COR-L47 (cell line): ENCODE data around the gene OGDHL.
"Not testable (repeated sequence)": the region's sequence is repeated elsewhere in the genome, so short reads cannot be mapped to it uniquely, and the experiment has no call there.

ENCODE experiments used
- DNase-seq: peaks from one replicate; lab custom pipeline; 2025; lab: John Stamatoyannopoulos, UW

OGDHL gene

GRCh38 chr10:49739426-49739825, 22.7 kb downstream of the OGDHL start:
- no peak for DNase-seq

- DNase-seq, result no peak
Measured at GRCh38 chr10:49738616-49739360, 23.3 kb downstream of the OGDHL start.

GRCh38 chr10:49737474-49738201, 24.5 kb downstream of the OGDHL start:
- DNase-seq, result no peak

- DNase-seq, result no peak
Measured at GRCh38 chr10:49736564-49737113, 25.5 kb downstream of the OGDHL start.

- no peak for DNase-seq
Measured at GRCh38 chr10:49735848-49736563, 26.1 kb downstream of the OGDHL start.

- no peak for DNase-seq
Measured at GRCh38 chr10:49735161-49735560, 27.0 kb downstream of the OGDHL start.

- no peak for DNase-seq
Measured at GRCh38 chr10:49734676-49735075, 27.4 kb downstream of the OGDHL start.

GRCh38 chr10:49733866-49734265, 28.3 kb downstream of the OGDHL start:
- DNase-seq, result no peak

GRCh38 chr10:49726593-49726992, 35.5 kb downstream of the OGDHL start:
- DNase-seq, result no peak

GRCh38 chr10:49715157-49715556, 47.0 kb downstream of the OGDHL start:
- DNase-seq, result not testable (repeated sequence)

GRCh38 chr10:49713266-49713665, 48.9 kb downstream of the OGDHL start:
- DNase-seq, result no peak

- no peak for DNase-seq
Measured at GRCh38 chr10:49711481-49711880, 50.6 kb downstream of the OGDHL start.

GRCh38 chr10:49710966-49711365, 51.2 kb downstream of the OGDHL start:
- DNase-seq, result no peak

- no peak for DNase-seq
Measured at GRCh38 chr10:49709934-49710333, 52.2 kb downstream of the OGDHL start.

- DNase-seq, result no peak
Measured at GRCh38 chr10:49707585-49707984, 54.5 kb downstream of the OGDHL start.

GRCh38 chr10:49700997-49701396, 61.1 kb downstream of the OGDHL start:
- DNase-seq, result no peak

GRCh38 chr10:49700211-49700610, 61.9 kb downstream of the OGDHL start:
- no peak for DNase-seq

GRCh38 chr10:49698679-49699078, 63.4 kb downstream of the OGDHL start:
- no peak for DNase-seq

- DNase-seq, result no peak
Measured at GRCh38 chr10:49696311-49696710, 65.8 kb downstream of the OGDHL start.

GRCh38 chr10:49694466-49694865, 67.7 kb downstream of the OGDHL start:
- no peak for DNase-seq

GRCh38 chr10:49691588-49691987, 70.5 kb downstream of the OGDHL start:
- DNase-seq, result no peak

GRCh38 chr10:49690698-49691356, 71.3 kb downstream of the OGDHL start:
- no peak for DNase-seq
